ENCODE results near the gene TSHZ2.

GRCh38 chr20:53165452-53165851 is 193.3 kb downstream of the TSHZ2 start:
- TF ChIP-seq REST (IDR thresholded peaks at IDR 0.05; ENCODE audit: insufficient read depth in 1 of 2, low read depth in 2 of 2, low read length in 2 of 2) (no peak), FOXP2 (optimal IDR thresholded peaks at IDR 0.05; ENCODE audit: borderline replicate concordance, extremely low read depth, extremely low read length, insufficient read depth) (no peak), SIN3A (IDR thresholded peaks at IDR 0.05; ENCODE audit: borderline replicate concordance, insufficient read depth, low read length) (no peak), TAF1 (IDR thresholded peaks at IDR 0.05; ENCODE audit: borderline replicate concordance, insufficient read depth, low read length) (no peak), POLR2AphosphoS5 (IDR thresholded peaks at IDR 0.05; ENCODE audit: low read depth, low read length) (no peak)

All from PFSK-1 (cell line).